GM21786 (cell line): Measurements from ENCODE around the gene PLPP6.

Source experiments
- ATAC-seq: cut with Tn5 transposase; IDR thresholded peaks from one replicate; pipeline ENCODE4 v1.9.1; 2021; ENCODE audit not compliant: unreplicated experiment

The PLPP6 gene

DNA sequence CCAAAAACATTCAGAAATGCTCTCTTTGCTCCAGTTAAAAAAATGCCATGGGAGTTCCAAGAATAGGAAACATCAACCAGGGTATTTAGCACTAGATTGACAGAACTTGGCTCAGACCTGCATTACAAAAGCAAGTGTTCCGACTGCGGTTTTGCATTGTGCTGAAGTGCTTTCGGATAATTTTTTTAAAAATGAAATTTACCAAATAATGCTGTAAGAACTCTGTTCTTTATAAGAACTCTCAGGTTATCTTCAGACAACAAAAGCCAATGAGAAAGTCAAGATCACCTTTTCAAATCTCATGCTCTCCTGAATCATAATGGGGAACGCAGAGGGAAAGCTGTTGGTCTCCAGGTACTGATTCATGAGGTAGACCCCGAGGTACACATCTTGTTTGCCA lies 483 bp upstream of the PLPP6 start:
- ATAC-seq: peak; percentile 2

DNA sequence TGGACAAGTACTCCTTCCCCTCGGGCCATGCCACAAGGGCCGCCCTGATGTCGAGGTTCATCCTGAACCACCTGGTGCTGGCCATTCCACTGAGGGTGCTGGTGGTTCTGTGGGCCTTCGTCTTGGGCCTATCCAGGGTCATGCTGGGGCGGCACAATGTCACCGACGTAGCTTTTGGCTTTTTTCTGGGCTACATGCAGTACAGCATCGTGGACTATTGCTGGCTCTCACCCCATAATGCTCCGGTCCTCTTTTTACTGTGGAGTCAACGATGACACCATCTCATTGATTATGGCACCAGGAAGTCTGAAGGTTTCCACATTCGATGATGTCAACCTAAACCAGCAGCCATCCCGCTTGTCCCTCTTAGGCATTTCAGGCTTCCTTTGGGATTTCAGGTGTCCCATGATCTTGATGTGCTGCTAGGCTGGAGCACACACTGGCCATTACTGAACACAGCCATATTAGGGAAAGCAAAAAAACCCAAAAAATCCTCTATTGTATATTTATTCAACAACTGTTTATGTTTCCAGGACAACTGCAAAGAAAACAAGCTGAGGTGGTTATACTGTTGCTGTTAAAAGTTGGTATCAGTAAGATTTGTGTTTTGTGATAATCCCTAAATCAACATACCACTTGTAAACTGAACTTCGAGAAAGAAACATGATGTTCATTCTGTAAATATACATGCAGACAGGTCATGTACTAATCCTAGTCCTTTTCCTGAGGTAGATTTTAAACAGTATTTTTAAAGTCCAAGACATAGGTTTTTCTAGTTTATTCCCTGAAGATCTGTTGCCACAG lies 1.1 kb downstream of the PLPP6 start:
- ATAC-seq: no peak

DNA sequence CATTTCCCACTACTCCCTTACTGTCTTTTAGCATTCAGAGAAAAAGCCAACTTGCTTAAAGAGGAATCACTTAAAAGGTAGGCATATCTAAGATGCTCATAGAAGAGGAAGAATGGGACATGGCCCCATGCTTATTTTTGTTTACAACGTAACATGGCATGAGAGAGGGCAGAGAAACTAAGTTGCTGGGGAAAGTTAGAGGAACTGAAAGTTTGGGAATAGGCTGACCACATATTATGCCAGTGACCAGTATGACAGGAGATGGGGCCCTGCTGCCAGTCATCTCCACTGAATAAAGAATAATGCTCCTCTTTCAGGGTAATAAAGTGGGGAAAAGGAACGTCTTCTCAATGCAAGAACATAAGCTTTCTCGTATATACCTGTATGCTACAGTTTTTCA lies 1.9 kb downstream of the PLPP6 start:
- no peak for ATAC-seq

GRCh38 chr9:4665357-4665756 lies 3.3 kb downstream of the PLPP6 start:
- ATAC-seq: no peak

GRCh38 chr9:4666042-4666699 lies 4.1 kb downstream of the PLPP6 start, which contains the start of gene SPATA6L:
Gene SPATA6L (minus strand): TSS chr9:4666480. CDS start chr9:4666250, 230 bp downstream.
- ATAC-seq: peak; percentile 37

- ATAC-seq: no peak
These were observed 5.6 kb downstream of the PLPP6 start for GRCh38 chr9:4667681-4668080.

GRCh38 chr9:4668604-4669003 lies 6.5 kb downstream of the PLPP6 start:
- ATAC-seq: no peak

DNA sequence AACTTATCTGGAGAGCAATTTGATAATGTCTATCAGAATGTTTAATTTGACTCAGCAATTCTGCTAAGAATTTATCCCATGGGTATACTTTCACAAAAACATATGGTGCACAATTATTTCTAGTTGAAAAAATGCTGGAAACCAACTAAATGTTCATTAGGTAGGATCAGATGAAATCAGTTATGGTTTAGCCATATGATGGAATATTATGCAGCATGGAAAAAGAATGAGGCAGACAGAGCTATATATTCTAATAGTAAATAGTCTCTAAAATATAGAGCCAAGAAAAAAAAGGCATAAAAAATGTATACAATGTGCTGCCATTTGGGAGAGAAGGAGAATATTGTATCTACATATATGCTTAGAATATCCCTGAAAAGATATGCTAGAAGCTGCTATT lies 7.8 kb downstream of the PLPP6 start:
- no peak for ATAC-seq

- no peak for ATAC-seq
These were observed 8.5 kb downstream of the PLPP6 start for GRCh38 chr9:4670591-4670990.

DNA sequence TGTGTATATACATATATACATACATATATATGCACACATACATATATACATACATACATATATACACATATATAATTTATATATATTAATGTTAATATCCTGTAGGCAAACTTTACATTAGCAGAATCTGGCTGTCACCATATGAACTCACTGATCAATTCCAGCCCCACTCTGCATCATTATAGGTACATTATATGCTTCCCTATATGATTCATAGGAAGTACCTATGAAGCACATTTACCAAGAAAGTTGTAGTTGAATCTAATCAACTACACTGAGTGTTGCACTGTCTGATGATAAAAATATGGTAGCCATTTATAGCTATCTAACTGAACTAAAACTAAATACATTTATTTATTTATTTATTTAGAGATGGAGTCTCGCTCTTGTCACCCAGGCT lies 9.6 kb downstream of the PLPP6 start:
- ATAC-seq: no peak

DNA sequence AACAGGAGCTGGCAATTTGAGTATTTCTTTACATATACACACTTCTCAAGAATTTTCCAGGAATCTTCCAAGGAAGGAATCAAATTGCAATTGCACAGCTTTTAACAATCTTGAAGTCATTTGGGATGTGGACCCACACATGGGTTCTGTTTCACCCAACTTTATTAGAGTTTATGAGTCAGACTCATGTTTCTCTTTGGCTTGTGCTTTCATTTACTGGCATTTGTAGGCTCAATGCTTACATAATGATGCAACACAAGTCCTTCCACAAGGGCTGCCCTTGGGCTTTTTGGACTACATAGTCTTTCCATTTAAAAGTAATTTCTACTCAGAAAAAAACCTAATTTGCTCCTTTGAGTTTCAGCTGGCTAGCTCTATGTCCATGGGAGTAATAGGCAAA lies 12.7 kb downstream of the PLPP6 start:
- ATAC-seq: no peak

DNA sequence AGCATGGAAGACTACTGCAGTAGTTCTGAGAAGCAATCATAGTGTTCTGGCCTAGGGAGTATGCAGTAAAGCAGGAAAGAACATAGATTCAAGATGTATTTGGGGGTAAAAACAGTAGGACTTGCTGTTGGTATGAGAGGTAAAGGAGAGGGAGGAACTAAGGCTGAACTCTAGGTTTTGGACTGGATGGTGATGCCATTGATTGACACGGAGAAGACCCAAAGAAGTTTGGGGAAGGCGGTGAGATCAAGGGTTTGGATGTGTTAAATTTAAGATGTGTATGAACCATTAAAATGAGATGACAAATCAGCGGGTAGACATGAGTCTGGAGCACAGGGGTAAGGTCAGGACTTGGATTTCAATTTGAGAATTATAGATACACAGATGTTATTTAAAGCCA lies 15.3 kb downstream of the PLPP6 start:
- ATAC-seq: no peak

- ATAC-seq: no peak
These were observed 16.7 kb downstream of the PLPP6 start for GRCh38 chr9:4678679-4679267.

- peak; percentile 96 for ATAC-seq
These were observed 17.4 kb downstream of the PLPP6 start, which contains the start of gene CDC37L1 for GRCh38 chr9:4679268-4680172. Gene CDC37L1 (plus strand): TSS chr9:4679569. CDS start chr9:4679768, 199 bp downstream.

GRCh38 chr9:4680173-4680525 lies 18.1 kb downstream of the PLPP6 start:
- ATAC-seq: no peak

- ATAC-seq: no peak
These were observed 18.7 kb downstream of the PLPP6 start for GRCh38 chr9:4680750-4681149.

DNA sequence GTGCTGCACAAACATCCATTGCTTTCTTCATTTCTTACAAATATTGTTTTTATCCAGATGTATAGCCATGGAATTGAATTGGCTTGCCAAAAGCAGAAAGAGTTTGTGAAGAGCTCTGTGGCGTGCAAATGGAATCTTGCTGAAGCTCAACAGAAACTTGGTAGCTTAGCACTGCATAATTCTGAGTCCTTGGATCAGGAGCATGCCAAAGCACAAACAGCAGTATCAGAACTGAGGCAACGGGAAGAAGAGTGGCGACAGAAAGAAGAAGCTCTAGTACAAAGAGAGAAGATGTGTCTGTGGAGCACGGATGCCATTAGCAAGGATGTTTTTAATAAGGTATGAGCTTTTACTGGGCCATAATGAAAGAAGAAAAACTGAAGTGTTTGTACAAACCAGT lies 22.7 kb downstream of the PLPP6 start:
- no peak for ATAC-seq

DNA sequence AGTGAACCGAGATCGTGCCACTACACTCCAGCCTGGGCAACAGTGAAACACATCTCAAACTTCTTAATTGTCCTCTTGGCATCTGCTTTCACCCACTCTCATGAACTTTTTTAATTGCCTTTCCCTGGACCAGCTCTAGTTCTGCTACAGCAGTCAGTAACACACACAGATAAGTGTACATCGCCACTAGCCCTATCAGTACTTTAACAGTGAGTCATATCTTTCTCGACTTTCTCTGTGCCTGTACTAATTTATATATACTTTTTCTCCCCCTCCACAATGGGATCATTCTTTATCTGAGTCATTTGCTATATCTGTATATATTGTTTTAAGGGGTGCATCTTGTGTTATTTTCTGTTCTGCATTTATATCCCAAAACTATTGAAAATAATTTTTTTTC lies 24.0 kb downstream of the PLPP6 start:
- no peak for ATAC-seq

DNA sequence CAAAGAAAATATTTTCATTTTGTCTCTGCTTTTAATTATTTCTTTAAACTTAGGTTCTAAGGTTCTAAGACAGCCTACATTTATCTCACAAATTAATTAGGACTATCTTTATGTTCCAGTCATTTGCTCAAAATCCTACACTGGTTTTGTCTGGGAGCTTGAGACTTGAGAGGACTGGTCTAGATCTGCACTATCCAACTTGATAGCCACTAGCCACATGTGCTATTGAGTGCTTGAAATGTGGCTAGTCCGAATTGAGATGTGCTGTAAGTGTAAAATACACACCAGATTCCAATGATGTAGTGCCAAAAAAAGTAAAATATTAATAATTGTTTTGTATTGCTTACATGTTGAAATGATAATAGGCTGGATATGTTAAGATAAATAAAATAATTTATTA lies 24.5 kb downstream of the PLPP6 start:
- ATAC-seq: no peak

DNA sequence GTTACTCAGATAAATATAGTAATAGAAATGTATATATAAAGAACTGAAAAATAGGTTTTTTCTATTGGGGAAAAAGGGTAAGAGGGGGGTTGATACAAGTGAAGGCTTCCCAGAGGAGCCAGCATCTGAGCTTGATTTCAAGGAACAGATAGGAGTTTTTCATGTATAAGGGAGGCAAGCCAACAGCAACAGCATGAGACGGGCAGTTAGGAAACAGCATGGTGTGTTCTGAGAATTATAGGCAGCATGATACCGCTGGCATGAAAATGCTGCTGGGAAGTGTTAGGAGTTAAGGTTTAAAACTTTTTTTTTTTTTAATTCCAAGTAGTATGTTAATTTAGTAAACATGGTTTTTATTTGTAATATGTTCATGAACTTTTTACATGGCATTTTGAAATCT lies 26.9 kb downstream of the PLPP6 start:
- ATAC-seq: no peak

- ATAC-seq: peak; percentile 74
These were observed 27.6 kb downstream of the PLPP6 start for GRCh38 chr9:4689687-4690104.
